Loucy (cell line): ENCODE data around the gene PRADC1.

Experiments used
- H2AFZ ChIP-seq: fragments of 200-600 bp; sonication (generic); 2 replicates; pipeline ENCODE4 v1.6.0; 2016; ENCODE audit warnings: antibody characterized with exemption, mild to moderate bottlenecking, low read length, moderate library complexity
- H3F3A ChIP-seq: fragments of 200-600 bp; 2 replicates; pipeline ENCODE4 v1.6.0; 2016; ENCODE audit warnings: antibody characterized with exemption, low read depth, mild to moderate bottlenecking
- H3K27me3 ChIP-seq: fragments of 200-600 bp; sonication (generic); 2 replicates; pipeline ENCODE4 v1.6.1; 2014; ENCODE audit warnings: low read length, mild to moderate bottlenecking; ENCODE audit not compliant: insufficient read depth, poor library complexity, severe bottlenecking
- H3K36me3 ChIP-seq: fragments of 200-600 bp; sonication (generic); 2 replicates; pipeline ENCODE4 v1.6.1; 2016; ENCODE audit warnings: low read length; ENCODE audit not compliant: insufficient read depth
- H3K4me1 ChIP-seq: fragments of 200-600 bp; sonication (generic); 2 replicates; pipeline ENCODE4 v1.5.1; 2014; ENCODE audit warnings: low read length, mild to moderate bottlenecking; ENCODE audit not compliant: insufficient read depth, poor library complexity, severe bottlenecking
- H3K4me2 ChIP-seq: fragments of 200-600 bp; sonication (generic); 2 replicates; pipeline ENCODE4 v1.6.0; 2014; ENCODE audit warnings: antibody characterized with exemption, low read length, low read depth, mild to moderate bottlenecking; ENCODE audit not compliant: poor library complexity, severe bottlenecking
- H3K4me3 ChIP-seq: fragments of 200-600 bp; sonication (generic); 2 replicates; pipeline ENCODE4 v1.5.1; 2014; ENCODE audit warnings: low read length, mild to moderate bottlenecking, mixed read lengths; ENCODE audit not compliant: poor library complexity, severe bottlenecking
- H3K79me2 ChIP-seq: fragments of 200-600 bp; sonication (generic); 2 replicates; pipeline ENCODE4 v1.6.1; 2014; ENCODE audit warnings: low read length; ENCODE audit not compliant: insufficient read depth
- H3K9ac ChIP-seq: fragments of 200-600 bp; sonication (generic); 2 replicates; pipeline ENCODE4 v1.6.0; 2014; ENCODE audit warnings: mild to moderate bottlenecking, low read depth, low read length, moderate library complexity; ENCODE audit not compliant: poor library complexity, severe bottlenecking
- H3K9me2 ChIP-seq: fragments of 200-600 bp; sonication (generic); replicated peaks from 2 replicates; pipeline ENCODE4 v1.6.1; 2016; ENCODE audit warnings: low read depth, low read length, mixed read lengths
- H3K9me3 ChIP-seq: fragments of 200-600 bp; sonication (generic); 2 replicates; pipeline ENCODE4 v1.6.1; 2014; ENCODE audit warnings: mild to moderate bottlenecking, antibody characterized with exemption, low read length, low read depth; ENCODE audit not compliant: insufficient read depth
- H4K20me1 ChIP-seq: fragments of 200-600 bp; sonication (generic); 2 replicates; pipeline ENCODE4 v1.6.0; 2014; ENCODE audit warnings: antibody characterized with exemption, low read length, mild to moderate bottlenecking; ENCODE audit not compliant: insufficient read depth, poor library complexity, severe bottlenecking
- CTCF ChIP-seq: fragments of 200-600 bp; sonication (generic); conservative IDR thresholded peaks from 2 replicates; pipeline ENCODE4 v1.5.1; 2014; ENCODE audit warnings: mild to moderate bottlenecking, antibody characterized with exemption, low read length
- EZH2phosphoT487 ChIP-seq: fragments of 200-600 bp; IDR thresholded peaks from 2 replicates; pipeline ENCODE4 v1.6.1; 2018; ENCODE audit warnings: antibody characterized with exemption, mild to moderate bottlenecking, moderate library complexity, borderline replicate concordance

Gene PRADC1

GRCh38 chr2:73258913-73259215, 25.8 kb upstream of the PRADC1 start:
- no peak for TF ChIP-seq CTCF
- TF ChIP-seq EZH2phosphoT487: no peak
- Histone ChIP-seq H3K79me2 (no peaks in the 10 kb centered on the region), H3K9me3 (no peaks in the 10 kb centered on the region), H3K36me3 (peaks cover 58% of the 10 kb centered on the region; the same call in 1 of the 2 replicates), H3K27me3 (no peaks in the 10 kb centered on the region), H2AFZ (no peak overlapping the region), H4K20me1 (no peaks in the 10 kb centered on the region), H3K9ac (no peak overlapping the region), H3K9me2 (no peaks in the 10 kb centered on the region), H3K4me1 (no peaks in the 10 kb centered on the region), H3F3A (no peaks in the 10 kb centered on the region), H3K4me3 (no peak overlapping the region), H3K4me2 (no peak overlapping the region)

GRCh38 chr2:73258186-73258912, 25.3 kb upstream of the PRADC1 start:
- Histone ChIP-seq H3K9ac (no peak overlapping the region), H3K9me3 (no peaks in the 10 kb centered on the region), H3K27me3 (no peaks in the 10 kb centered on the region), H2AFZ (no peak overlapping the region), H3K36me3 (peaks cover 58% of the 10 kb centered on the region; the same call in 1 of the 2 replicates), H4K20me1 (no peaks in the 10 kb centered on the region), H3K4me2 (no peak overlapping the region), H3K9me2 (no peaks in the 10 kb centered on the region), H3K4me3 (no peak overlapping the region), H3F3A (no peaks in the 10 kb centered on the region), H3K4me1 (no peaks in the 10 kb centered on the region), H3K79me2 (no peaks in the 10 kb centered on the region)
- no peak for TF ChIP-seq CTCF
- no peak for TF ChIP-seq EZH2phosphoT487

- Histone ChIP-seq H3K27me3 (no peaks in the 10 kb centered on the region), H3K9ac (no peak overlapping the region), H3K79me2 (no peaks in the 10 kb centered on the region), H3K36me3 (peaks cover 60% of the 10 kb centered on the region; the same call in 1 of the 2 replicates), H3K9me3 (no peaks in the 10 kb centered on the region), H4K20me1 (no peaks in the 10 kb centered on the region), H2AFZ (no peak overlapping the region), H3K9me2 (no peaks in the 10 kb centered on the region), H3F3A (no peaks in the 10 kb centered on the region), H3K4me3 (no peak overlapping the region), H3K4me2 (no peak overlapping the region), H3K4me1 (no peaks in the 10 kb centered on the region)
- no peak for TF ChIP-seq EZH2phosphoT487
- TF ChIP-seq CTCF: no peak
Measured at GRCh38 chr2:73257425-73258125, 24.5 kb upstream of the PRADC1 start.
